Measurements from ENCODE around the gene PDE4A. TPM values are rescaled to one million over a fixed set of nuclear protein-coding genes. Genes with fewer than 3 reads are reported as not detected.
"Not testable (repeated sequence)": the region's sequence is repeated elsewhere in the genome, so short reads cannot be mapped to it uniquely, and the experiment has no call there.

The PDE4A gene
- total RNA-seq, 1 donor, result 5.1 TPM

- Histone ChIP-seq H4K20me1 (ENCODE audit: insufficient read depth, low read length) (peaks cover 4% of the 10 kb centered on the region), H2AFZ (ENCODE audit: low read length) (no peak overlapping the region), H3K9me3 (ENCODE audit: low read depth, low read length) (no peaks in the 10 kb centered on the region), H3K4me2 (ENCODE audit: insufficient read depth, low read length) (no peak overlapping the region), H3K4me1 (ENCODE audit: insufficient read depth, low read length) (no peaks in the 10 kb centered on the region), H3K79me2 (ENCODE audit: insufficient read depth, low read length) (no peaks in the 10 kb centered on the region), H3K4me3 (ENCODE audit: insufficient read depth, low read length) (no peak overlapping the region), H3K36me3 (ENCODE audit: insufficient read depth, low read length) (peaks cover 4% of the 10 kb centered on the region), H3K27me3 (ENCODE audit: insufficient read depth, low read length) (no peaks in the 10 kb centered on the region), H3K27ac (ENCODE audit: low read depth, low read length) (no peak overlapping the region)
- DNase-seq (ENCODE audit: insufficient read length, low spot score, missing footprints), result peak; percentile 86
- TF ChIP-seq, protein P1, sequence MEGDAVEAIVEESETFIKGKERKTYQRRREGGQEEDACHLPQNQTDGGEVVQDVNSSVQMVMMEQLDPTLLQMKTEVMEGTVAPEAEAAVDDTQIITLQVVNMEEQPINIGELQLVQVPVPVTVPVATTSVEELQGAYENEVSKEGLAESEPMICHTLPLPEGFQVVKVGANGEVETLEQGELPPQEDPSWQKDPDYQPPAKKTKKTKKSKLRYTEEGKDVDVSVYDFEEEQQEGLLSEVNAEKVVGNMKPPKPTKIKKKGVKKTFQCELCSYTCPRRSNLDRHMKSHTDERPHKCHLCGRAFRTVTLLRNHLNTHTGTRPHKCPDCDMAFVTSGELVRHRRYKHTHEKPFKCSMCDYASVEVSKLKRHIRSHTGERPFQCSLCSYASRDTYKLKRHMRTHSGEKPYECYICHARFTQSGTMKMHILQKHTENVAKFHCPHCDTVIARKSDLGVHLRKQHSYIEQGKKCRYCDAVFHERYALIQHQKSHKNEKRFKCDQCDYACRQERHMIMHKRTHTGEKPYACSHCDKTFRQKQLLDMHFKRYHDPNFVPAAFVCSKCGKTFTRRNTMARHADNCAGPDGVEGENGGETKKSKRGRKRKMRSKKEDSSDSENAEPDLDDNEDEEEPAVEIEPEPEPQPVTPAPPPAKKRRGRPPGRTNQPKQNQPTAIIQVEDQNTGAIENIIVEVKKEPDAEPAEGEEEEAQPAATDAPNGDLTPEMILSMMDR (IDR thresholded peaks at IDR 0.05; ENCODE audit: extremely low read depth, low read depth, low read length), result no peak
Measured at GRCh38 chr19:10452726-10453618, 32.6 kb downstream of the PDE4A start.

GRCh38 chr19:10453852-10454251 lies 33.5 kb downstream of the PDE4A start:
- no peak overlapping the region for H3K27ac ChIP-seq (ENCODE audit: low read depth, low read length)

GRCh38 chr19:10454267-10454666 lies 33.9 kb downstream of the PDE4A start:
- peak; percentile 89 for DNase-seq (ENCODE audit: insufficient read length, low spot score, missing footprints)
- H3K27me3 ChIP-seq (ENCODE audit: insufficient read depth, low read length), result no peaks in the 10 kb centered on the region
- peaks cover 4% of the 10 kb centered on the region for H3K36me3 ChIP-seq (ENCODE audit: insufficient read depth, low read length)
- H3K79me2 ChIP-seq (ENCODE audit: insufficient read depth, low read length), result no peaks in the 10 kb centered on the region
- TF ChIP-seq, protein P1 (IDR thresholded peaks at IDR 0.05; ENCODE audit: extremely low read depth, low read depth, low read length), result no peak
- no peak overlapping the region for H2AFZ ChIP-seq (ENCODE audit: low read length)
- H3K27ac ChIP-seq (ENCODE audit: low read depth, low read length), result no peak overlapping the region
- peaks cover 4% of the 10 kb centered on the region for H4K20me1 ChIP-seq (ENCODE audit: insufficient read depth, low read length)
- H3K4me2 ChIP-seq (ENCODE audit: insufficient read depth, low read length), result no peak overlapping the region
- H3K4me1 ChIP-seq (ENCODE audit: insufficient read depth, low read length), result no peaks in the 10 kb centered on the region
- H3K4me3 ChIP-seq (ENCODE audit: insufficient read depth, low read length), result no peak overlapping the region
- H3K9me3 ChIP-seq (ENCODE audit: low read depth, low read length), result no peaks in the 10 kb centered on the region

More at GRCh38 chr19:10453852-10454251, 33.5 kb downstream of the PDE4A start:
- Histone ChIP-seq H3K36me3 (ENCODE audit: insufficient read depth, low read length) (peaks cover 4% of the 10 kb centered on the region), H3K4me3 (ENCODE audit: insufficient read depth, low read length) (no peak overlapping the region), H3K27me3 (ENCODE audit: insufficient read depth, low read length) (no peaks in the 10 kb centered on the region), H3K4me1 (ENCODE audit: insufficient read depth, low read length) (no peaks in the 10 kb centered on the region), H3K79me2 (ENCODE audit: insufficient read depth, low read length) (no peaks in the 10 kb centered on the region), H4K20me1 (ENCODE audit: insufficient read depth, low read length) (peaks cover 4% of the 10 kb centered on the region), H3K4me2 (ENCODE audit: insufficient read depth, low read length) (no peak overlapping the region), H2AFZ (ENCODE audit: low read length) (no peak overlapping the region), H3K9me3 (ENCODE audit: low read depth, low read length) (no peaks in the 10 kb centered on the region)
- DNase-seq (ENCODE audit: insufficient read length, low spot score, missing footprints), result peak; percentile 63
- TF ChIP-seq, protein P1 (IDR thresholded peaks at IDR 0.05; ENCODE audit: extremely low read depth, low read depth, low read length), result no peak

DNA sequence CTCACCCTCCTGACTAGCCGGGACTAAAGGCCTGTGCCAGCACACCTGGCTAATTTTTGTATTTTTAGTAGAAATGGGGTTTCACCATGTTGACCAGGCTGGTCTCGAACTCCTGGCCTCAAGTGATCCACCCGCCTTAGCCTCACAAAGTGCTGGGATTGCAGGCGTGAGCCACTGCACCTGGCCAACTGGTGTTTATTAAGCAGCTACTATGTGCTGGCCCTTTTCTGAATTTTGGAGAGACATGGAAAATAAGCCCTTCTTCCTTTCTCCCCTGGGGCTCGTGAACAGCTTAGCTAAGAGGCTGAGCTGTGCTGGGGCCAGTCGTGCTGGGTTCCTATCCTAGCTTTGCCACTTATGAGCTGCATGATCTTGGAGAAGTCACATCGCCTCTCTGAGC lies 38.4 kb downstream of the PDE4A start:
- H2AFZ ChIP-seq (ENCODE audit: low read length); H3K79me2 ChIP-seq (ENCODE audit: insufficient read depth, low read length); H3K36me3 ChIP-seq (ENCODE audit: insufficient read depth, low read length); H3K27ac ChIP-seq (ENCODE audit: low read depth, low read length); H3K9me3 ChIP-seq (ENCODE audit: low read depth, low read length); H3K4me1 ChIP-seq (ENCODE audit: insufficient read depth, low read length); H3K4me2 ChIP-seq (ENCODE audit: insufficient read depth, low read length); H3K4me3 ChIP-seq (ENCODE audit: insufficient read depth, low read length); H4K20me1 ChIP-seq (ENCODE audit: insufficient read depth, low read length); H3K27me3 ChIP-seq (ENCODE audit: insufficient read depth, low read length): not testable (repeated sequence)
- peak; percentile 77 for DNase-seq (ENCODE audit: insufficient read length, low spot score, missing footprints)

All from osteoblast (primary cell).